ENCODE results near the gene DEPDC4.
A peak's percentile ranks its signal among the peaks of the same experiment; 100 is the strongest.
"Not testable (repeated sequence)": the region's sequence is repeated elsewhere in the genome, so short reads cannot be mapped to it uniquely, and the experiment has no call there.

Gene DEPDC4

DNA sequence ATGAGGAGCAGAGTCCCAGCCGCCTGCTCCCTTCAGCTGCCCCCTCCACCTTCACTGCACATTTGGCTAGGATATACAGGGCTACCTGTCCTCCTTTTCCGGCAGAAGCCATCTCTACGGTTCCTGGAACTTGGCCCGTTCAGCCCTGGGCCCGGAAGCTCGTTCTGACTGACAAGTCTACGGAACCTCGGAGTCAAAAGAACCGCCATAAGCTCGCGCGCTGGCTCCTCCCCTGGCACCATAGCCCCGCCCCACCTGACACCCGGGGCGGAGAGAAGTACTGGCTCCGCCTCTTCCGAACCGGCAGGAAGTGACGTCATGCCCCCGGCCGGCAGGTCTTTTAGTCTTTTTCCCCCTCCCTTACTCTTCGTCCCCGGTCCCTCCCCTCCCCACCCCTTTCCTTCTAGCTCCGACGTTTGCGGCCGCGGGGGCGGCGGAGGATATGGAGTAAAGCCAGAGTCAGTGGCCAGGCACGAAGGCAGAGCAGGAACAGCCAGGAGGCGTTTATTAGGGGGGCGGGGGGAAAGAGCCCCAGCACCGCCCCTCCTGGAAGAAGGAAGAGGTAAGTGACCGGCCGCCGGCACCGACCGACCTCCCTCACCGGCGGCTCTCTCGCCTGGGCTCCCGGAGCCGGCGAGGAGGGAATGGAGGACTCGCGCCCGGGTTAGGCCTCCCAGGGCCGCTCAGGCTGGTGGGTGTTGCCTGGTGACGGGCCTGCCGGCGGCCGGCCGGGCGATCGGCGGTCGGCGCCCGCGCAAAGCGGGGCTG is at the start of gene DEPDC4, which contains the start of gene SCYL2:
TSS of gene DEPDC4 (minus strand) at position 245 of the 768 bp plus-strand sequence. CDS start at position 242, 3 bp downstream.
TSS of gene SCYL2 (plus strand) at position 343 of the 768 bp plus-strand sequence. CDS start 15,794 bp downstream, outside the sequence.
- peak; percentile 93 for DNase-seq

DNA sequence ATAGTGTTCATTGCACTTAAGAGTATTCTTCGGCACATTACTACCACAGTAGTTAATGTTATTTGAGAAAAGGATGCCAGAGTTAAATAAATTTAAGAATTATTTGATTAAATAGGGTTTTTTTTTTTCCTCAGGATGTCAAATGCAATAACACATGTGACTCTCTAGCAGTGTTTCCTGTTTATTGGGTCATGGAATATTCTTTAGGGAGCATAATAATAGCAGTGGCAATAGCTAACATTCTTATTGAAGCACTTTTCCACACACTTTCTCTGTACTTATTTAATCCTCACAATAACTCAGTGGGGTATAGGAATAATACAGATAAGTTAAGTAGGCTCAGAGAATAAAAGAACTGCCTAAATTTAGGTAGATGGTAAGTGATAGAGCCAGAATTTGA is 44.4 kb upstream of the DEPDC4 start:
- DNase-seq, result no peak

GRCh38 chr12:100308138-100308537 is 41.3 kb upstream of the DEPDC4 start:
- not testable (repeated sequence) for DNase-seq

GRCh38 chr12:100304334-100304733 is 37.5 kb upstream of the DEPDC4 start:
- not testable (repeated sequence) for DNase-seq

- no peak for DNase-seq
Measured at GRCh38 chr12:100303831-100304230, 37.0 kb upstream of the DEPDC4 start.

GRCh38 chr12:100302081-100302480 is 35.2 kb upstream of the DEPDC4 start:
- no peak for DNase-seq

GRCh38 chr12:100295764-100296555 is 29.1 kb upstream of the DEPDC4 start:
- no peak for DNase-seq

- not testable (repeated sequence) for DNase-seq
Measured at GRCh38 chr12:100294366-100294765, 27.5 kb upstream of the DEPDC4 start.

DNA sequence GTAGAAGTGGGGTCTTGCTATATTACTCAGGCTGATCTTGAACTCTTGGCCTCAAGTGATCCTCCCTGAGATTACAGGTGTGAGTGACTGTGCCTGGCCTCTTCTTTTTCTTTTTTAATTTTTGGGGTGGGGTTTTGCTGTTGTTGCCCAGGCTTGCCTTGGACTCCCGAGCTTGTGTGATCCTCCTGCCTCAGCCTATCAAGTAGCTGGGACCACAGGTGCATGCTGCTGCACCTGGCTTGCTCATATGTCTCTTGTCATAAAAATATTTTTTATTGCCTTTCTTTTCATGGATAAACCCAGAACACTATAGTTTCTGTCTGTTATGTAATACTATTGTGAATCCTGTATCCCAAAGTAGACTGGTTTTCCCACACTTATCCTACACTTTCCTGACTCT is 26.1 kb upstream of the DEPDC4 start:
- DNase-seq, result no peak

DNA sequence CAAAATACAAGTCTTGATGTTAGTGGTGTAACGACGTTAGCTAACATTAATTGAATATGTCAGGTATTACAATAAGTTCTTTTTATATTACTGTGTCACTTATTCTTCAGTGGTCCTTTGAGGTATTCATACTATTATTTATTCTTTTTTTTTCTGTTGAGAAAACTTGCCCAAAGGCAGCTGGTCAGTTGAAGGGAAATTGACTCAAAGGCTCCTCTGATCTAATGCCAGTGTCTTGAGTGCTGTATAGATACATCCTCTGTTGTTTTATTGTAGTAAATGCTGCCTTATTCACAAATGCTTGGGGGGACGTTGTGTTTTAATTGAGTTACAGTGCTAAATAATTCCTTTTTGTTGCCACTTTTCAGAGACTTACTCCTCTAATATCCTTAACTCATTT is 23.1 kb upstream of the DEPDC4 start:
- DNase-seq, result no peak

- DNase-seq, result no peak
Measured at GRCh38 chr12:100289038-100289437, 22.2 kb upstream of the DEPDC4 start.

GRCh38 chr12:100284556-100284955 is 17.7 kb upstream of the DEPDC4 start:
- DNase-seq, result not testable (repeated sequence)

DNA sequence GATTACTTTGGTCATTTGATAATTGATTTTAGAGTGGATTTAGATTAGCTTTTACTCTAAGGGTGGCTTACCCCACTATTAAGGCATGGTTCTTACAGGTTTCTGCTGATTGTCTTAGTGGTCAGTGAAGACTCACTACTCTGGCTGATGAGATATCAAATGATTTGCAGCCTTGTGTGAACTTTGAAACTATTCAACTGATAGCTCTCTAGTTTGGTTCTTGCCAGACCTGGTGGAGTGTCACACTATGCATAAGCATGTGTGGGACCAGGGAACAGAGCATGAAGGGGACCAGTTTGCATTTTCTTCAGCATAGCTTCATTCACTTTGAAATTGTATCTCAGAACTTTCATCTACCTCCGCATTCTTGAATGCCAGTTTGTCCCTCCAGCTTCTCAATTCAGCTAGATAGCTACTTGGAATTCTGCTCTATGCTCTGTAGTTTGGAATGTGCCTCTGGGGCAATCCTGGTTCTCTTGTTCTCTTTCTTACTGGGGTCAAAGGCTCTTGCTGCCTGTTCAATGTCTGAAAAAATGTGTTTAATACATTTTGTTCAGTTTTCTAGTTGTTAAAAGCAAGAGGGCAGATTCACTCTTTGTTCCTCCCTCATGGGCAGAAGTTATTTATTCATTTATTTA is 12.8 kb upstream of the DEPDC4 start:
- no peak for DNase-seq

GRCh38 chr12:100279159-100279558 is 12.3 kb upstream of the DEPDC4 start:
- no peak for DNase-seq

DNA sequence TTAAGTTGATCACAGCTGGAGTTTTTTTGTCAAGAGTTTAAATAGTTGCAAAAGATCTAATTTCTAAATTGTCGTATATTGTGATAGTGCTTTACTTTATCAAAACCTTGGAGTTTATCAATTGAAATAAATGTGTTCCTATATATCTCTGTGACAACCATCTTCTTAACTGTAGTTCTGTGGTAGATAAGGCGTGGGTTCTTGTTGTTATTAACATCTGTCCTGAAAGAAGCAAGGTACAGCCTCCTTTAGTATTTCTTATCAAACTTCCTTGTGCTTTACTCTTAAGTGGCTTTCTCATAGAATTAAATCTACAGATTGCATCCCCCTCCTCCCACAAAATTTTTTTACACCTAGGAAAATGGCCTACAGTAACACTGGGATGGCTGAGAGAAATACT is 7.4 kb upstream of the DEPDC4 start:
- DNase-seq, result no peak

DNA sequence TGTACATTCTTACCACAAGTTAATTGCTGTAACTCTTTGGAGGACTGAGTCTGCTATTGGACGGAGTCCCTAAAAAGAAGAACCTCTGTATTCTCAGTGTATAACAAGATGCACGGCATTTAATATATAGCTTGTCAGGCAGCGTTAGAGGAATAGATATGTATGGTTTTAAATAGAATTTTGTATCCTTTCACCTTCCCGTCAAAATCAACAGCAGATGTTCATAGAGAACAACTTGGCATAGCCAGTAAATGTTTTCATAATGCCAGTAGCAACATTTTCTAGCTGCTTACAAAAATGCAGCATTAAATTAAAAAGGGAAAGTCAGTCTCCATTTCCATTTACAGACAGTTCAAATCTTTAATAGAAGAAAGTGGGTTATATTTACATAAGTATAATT is 6.9 kb upstream of the DEPDC4 start:
- no peak for DNase-seq

- no peak for DNase-seq
Measured at GRCh38 chr12:100268835-100269564, 2.1 kb upstream of the DEPDC4 start.

DNA sequence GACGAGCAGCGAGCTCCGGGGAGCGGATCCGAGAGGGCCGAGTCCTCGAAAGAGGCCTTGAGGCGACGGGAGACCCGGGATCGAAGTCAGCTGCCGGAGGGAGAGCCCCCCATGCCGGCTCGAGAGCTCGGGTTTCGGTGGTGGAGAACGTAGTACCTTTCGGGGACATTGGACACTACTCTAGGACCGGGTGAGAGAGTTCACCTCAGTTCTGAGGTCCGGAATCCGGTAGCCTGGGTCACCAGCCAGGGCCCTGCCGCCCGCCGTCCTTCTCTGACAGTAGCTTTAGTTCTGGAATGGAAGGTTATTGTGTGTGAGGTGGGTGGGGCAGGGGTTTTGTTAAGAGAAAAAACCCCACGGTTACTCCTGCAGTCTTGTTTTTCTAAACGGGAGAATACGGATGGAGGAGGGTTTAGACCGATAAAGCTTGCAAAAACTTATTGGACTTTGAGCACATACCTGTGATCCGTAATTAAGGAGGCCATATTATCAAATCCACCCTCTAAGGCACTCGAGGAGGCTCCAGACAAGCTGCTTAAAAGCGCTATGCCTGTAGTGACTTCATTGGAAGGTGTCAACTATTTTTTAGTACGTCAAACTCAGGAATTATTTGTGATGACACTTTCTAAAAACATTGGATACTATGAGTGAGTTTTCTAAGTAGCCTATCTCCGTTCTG is 863 bp upstream of the DEPDC4 start:
- DNase-seq, result peak; percentile 41

GRCh38 chr12:100266585-100266834 is 369 bp downstream of the DEPDC4 start:
- DNase-seq, result peak; percentile 93

DNA sequence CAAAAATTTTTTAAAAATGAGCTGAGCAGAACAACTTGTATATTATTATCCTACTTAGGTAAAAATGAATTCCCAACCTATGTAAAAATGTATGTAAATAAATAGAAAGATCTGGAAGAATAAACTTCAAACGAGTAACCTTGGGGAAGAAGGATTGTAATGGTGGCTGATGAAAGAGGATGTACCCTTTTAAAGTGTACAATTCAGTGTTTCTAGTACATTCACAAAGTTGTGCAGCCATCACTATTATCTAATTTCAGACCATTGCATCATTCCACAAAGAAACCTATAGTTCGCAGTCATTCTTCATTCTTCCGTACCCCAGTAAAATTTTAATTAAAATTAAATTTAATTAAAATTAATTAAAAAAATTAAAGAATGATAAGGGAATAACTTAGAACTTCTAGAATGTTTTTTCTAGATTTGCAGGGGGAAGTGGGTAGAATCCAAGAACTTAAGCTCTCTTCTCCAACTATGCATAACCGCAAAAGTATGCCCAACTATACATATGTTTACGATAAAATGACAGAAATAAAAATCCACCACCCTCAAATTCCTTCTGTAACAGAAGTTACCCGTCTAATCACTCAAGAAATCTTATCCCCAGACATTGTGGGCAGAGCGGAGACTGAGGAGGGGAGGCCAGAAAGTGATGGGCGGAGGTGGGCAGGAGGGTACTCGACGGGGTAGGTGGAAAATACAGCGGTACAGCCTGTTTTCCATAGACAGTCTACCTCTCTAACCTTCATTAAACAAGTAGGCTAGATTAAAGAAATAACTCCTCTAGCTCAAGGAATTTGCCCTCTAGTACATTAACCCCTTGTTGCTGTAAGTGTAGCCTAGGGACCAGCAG is 921 bp downstream of the DEPDC4 start:
- no peak for DNase-seq

- not testable (repeated sequence) for DNase-seq
Measured at GRCh38 chr12:100265107-100265506, 1.8 kb downstream of the DEPDC4 start.

All from RPMI8226 (cell line).